Mesothelial cell of epicardium (in vitro differentiated cells): ENCODE results near the gene CDC42EP4. TPM values are rescaled to one million over a fixed set of nuclear protein-coding genes. Genes with fewer than 3 reads are reported as not detected.
"Not testable (repeated sequence)": the region's sequence is repeated elsewhere in the genome, so short reads cannot be mapped to it uniquely, and the experiment has no call there.

Experiments
- DNase-seq, 2 experiments: peaks; one replicate each; pipeline ENCODE4 v3.0.0; 2021; ENCODE audit warnings: low spot score in 2 of 2; ENCODE audit not compliant: unreplicated experiment in 2 of 2
- H3K27ac Mint-ChIP-seq: 2 replicates; pipeline ENCODE4 v1.8.0; 2021; ENCODE audit warnings: mixed read lengths
- H3K27me3 Mint-ChIP-seq: 2 replicates; pipeline ENCODE4 v1.8.0; 2021; ENCODE audit warnings: low read depth, mixed read lengths
- H3K36me3 Mint-ChIP-seq: 2 replicates; pipeline ENCODE4 v1.8.0; 2021; ENCODE audit warnings: mixed read lengths
- H3K4me1 Mint-ChIP-seq: 2 replicates; pipeline ENCODE4 v1.8.0; 2021; ENCODE audit warnings: mixed read lengths
- H3K4me3 Mint-ChIP-seq: 2 replicates; pipeline ENCODE4 v1.8.0; 2021; ENCODE audit warnings: mild to moderate bottlenecking, moderate library complexity, mixed read lengths
- H3K9me3 Mint-ChIP-seq: 2 replicates; pipeline ENCODE4 v1.8.0; 2021; ENCODE audit warnings: mixed read lengths
- CTCF ChIP-seq: fragments of 200-600 bp; sonication (generic); IDR thresholded peaks from one replicate; pipeline ENCODE4 v1.5.0; 2021; ENCODE audit warnings: antibody characterized with exemption; ENCODE audit not compliant: unreplicated experiment
- total RNA-seq: library from RNA; stranded (reverse); gene quantifications from 3 replicates; pipeline ENCODE4 v1.2.1, GENCODE V29; 2021

CDC42EP4 gene
- total RNA-seq, 1 donor from 2014 or later, result 70.3 TPM

- Mint-ChIP-seq H3K27me3 (peaks cover 4% of the 10 kb centered on the region), H3K9me3 (no peaks in the 10 kb centered on the region), H3K36me3 (no peaks in the 10 kb centered on the region), H3K4me1 (peaks cover 47% of the 10 kb centered on the region), H3K4me3 (peak overlapping the region; percentile 91), H3K27ac (peak overlapping the region; percentile 97)
- DNase-seq, result no peak
- no peak for TF ChIP-seq CTCF
Observed at GRCh38 chr17:73309727-73310596, 1.8 kb downstream of the CDC42EP4 start.

GRCh38 chr17:73308959-73309358 lies 2.8 kb downstream of the CDC42EP4 start:
- Mint-ChIP-seq H3K4me3 (peak overlapping the region; percentile 63), H3K4me1 (peaks cover 55% of the 10 kb centered on the region)
- H3K36me3 Mint-ChIP-seq, DNase-seq, H3K27ac Mint-ChIP-seq, H3K9me3 Mint-ChIP-seq, H3K27me3 Mint-ChIP-seq: not testable (repeated sequence)

- Mint-ChIP-seq H3K9me3 (no peaks in the 10 kb centered on the region), H3K4me1 (peaks cover 60% of the 10 kb centered on the region), H3K27me3 (peaks cover under 1% of the 10 kb centered on the region), H3K27ac (peak overlapping the region; percentile 93), H3K4me3 (peak overlapping the region; percentile 63), H3K36me3 (peaks cover 3% of the 10 kb centered on the region)
- peak; percentile 54 to 76 for DNase-seq
- no peak for TF ChIP-seq CTCF
Observed at GRCh38 chr17:73308017-73308823, 3.6 kb downstream of the CDC42EP4 start.

- TF ChIP-seq CTCF, result no peak
- H3K27ac Mint-ChIP-seq, result peak overlapping the region; percentile 97
- no peaks in the 10 kb centered on the region for H3K27me3 Mint-ChIP-seq
- peaks cover 3% of the 10 kb centered on the region for H3K36me3 Mint-ChIP-seq
- H3K4me1 Mint-ChIP-seq, result peaks cover 59% of the 10 kb centered on the region
- no peak for DNase-seq
- no peak overlapping the region for H3K4me3 Mint-ChIP-seq
- no peaks in the 10 kb centered on the region for H3K9me3 Mint-ChIP-seq
Observed at GRCh38 chr17:73307130-73307529, 4.7 kb downstream of the CDC42EP4 start.

- no peaks in the 10 kb centered on the region for H3K9me3 Mint-ChIP-seq
- DNase-seq, result no peak
- no peak for TF ChIP-seq CTCF
- peak overlapping the region; percentile 97 for H3K27ac Mint-ChIP-seq
- H3K4me3 Mint-ChIP-seq, result peak overlapping the region; percentile 55
- H3K27me3 Mint-ChIP-seq, result no peaks in the 10 kb centered on the region
- H3K4me1 Mint-ChIP-seq, result peaks cover 61% of the 10 kb centered on the region
- H3K36me3 Mint-ChIP-seq, result peaks cover 3% of the 10 kb centered on the region
Observed at GRCh38 chr17:73305845-73306836, 5.7 kb downstream of the CDC42EP4 start.
